Measurements from ENCODE around the gene MED10.

DNA sequence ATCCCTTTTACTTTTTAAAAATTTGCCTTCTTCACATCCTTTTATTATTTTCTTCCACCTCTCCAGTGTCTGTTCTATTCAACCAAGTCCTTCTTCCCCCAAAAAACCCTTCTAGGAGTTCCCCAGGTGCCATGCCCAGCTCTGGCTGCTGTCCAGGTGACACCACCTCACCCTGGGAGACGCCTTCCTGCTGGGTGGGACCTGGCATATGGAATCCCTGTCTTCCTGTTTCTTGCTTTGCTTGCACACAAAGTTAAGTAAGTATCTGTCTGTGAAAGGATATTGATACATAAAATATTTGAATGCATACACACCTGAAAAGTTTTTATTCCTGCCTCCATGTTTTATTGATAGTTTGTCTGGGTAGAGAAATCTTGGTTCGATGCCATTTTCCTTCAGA lies 23.1 kb upstream of the MED10 start:
- TF ChIP-seq, protein P1, sequence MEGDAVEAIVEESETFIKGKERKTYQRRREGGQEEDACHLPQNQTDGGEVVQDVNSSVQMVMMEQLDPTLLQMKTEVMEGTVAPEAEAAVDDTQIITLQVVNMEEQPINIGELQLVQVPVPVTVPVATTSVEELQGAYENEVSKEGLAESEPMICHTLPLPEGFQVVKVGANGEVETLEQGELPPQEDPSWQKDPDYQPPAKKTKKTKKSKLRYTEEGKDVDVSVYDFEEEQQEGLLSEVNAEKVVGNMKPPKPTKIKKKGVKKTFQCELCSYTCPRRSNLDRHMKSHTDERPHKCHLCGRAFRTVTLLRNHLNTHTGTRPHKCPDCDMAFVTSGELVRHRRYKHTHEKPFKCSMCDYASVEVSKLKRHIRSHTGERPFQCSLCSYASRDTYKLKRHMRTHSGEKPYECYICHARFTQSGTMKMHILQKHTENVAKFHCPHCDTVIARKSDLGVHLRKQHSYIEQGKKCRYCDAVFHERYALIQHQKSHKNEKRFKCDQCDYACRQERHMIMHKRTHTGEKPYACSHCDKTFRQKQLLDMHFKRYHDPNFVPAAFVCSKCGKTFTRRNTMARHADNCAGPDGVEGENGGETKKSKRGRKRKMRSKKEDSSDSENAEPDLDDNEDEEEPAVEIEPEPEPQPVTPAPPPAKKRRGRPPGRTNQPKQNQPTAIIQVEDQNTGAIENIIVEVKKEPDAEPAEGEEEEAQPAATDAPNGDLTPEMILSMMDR (IDR thresholded peaks at IDR 0.05; ENCODE audit: insufficient read depth, low read depth, low read length), result no peak
- TF ChIP-seq EZH2 (IDR thresholded peaks at IDR 0.05; ENCODE audit: insufficient read depth, low read length), result no peak
